Stimulated activated CD4-positive, alpha-beta T cell treated with anti-CD3 and anti-CD28 coated beads, Interleukin-2, amount 100 ng/mL, for 24 hours (primary cell): Measurements from ENCODE around the gene NCOR1.
"Not testable (repeated sequence)": the region's sequence is repeated elsewhere in the genome, so short reads cannot be mapped to it uniquely, and the experiment has no call there.

Experiments used
- DNase-seq, 2 donors: peaks; one replicate each; pipeline ENCODE4 v3.0.0-alpha.2; 2020

NCOR1 gene

GRCh38 chr17:16085066-16085699 is 130.2 kb downstream of the NCOR1 start:
- no peak for DNase-seq

GRCh38 chr17:16083223-16083622 is 132.1 kb downstream of the NCOR1 start:
- DNase-seq = no peak

- DNase-seq = no peak
Observed at GRCh38 chr17:16081507-16082087, 133.7 kb downstream of the NCOR1 start.

GRCh38 chr17:16080366-16080765 is 135.0 kb downstream of the NCOR1 start:
- no peak for DNase-seq

GRCh38 chr17:16075949-16076348 is 139.4 kb downstream of the NCOR1 start:
- no peak for DNase-seq

GRCh38 chr17:16074423-16074822 is 140.9 kb downstream of the NCOR1 start:
- no peak for DNase-seq

- no peak for DNase-seq
Observed at GRCh38 chr17:16073845-16074244, 141.5 kb downstream of the NCOR1 start.

- no peak for DNase-seq
Observed at GRCh38 chr17:16072031-16072430, 143.3 kb downstream of the NCOR1 start.

- DNase-seq = no peak
Observed at GRCh38 chr17:16068323-16068722, 147.0 kb downstream of the NCOR1 start.

GRCh38 chr17:16066125-16066524 is 149.2 kb downstream of the NCOR1 start:
- DNase-seq = no peak

GRCh38 chr17:16061631-16062030 is 153.7 kb downstream of the NCOR1 start:
- DNase-seq = no peak

- not testable (repeated sequence) for DNase-seq
Observed at GRCh38 chr17:16055139-16055538, 160.2 kb downstream of the NCOR1 start.

GRCh38 chr17:16052486-16052885 is 162.8 kb downstream of the NCOR1 start:
- DNase-seq = no peak

- DNase-seq = no peak
Observed at GRCh38 chr17:16050844-16051243, 164.5 kb downstream of the NCOR1 start.

- DNase-seq = no peak
Observed at GRCh38 chr17:16048811-16049449, 166.4 kb downstream of the NCOR1 start.

- no peak for DNase-seq
Observed at GRCh38 chr17:16046966-16047365, 168.4 kb downstream of the NCOR1 start.

GRCh38 chr17:16044487-16044886 is 170.8 kb downstream of the NCOR1 start:
- no peak for DNase-seq

GRCh38 chr17:16040710-16041251 is 174.6 kb downstream of the NCOR1 start:
- DNase-seq = no peak

- no peak for DNase-seq
Observed at GRCh38 chr17:16037636-16038035, 177.7 kb downstream of the NCOR1 start.

GRCh38 chr17:16036261-16036660 is 179.1 kb downstream of the NCOR1 start:
- DNase-seq = no peak

- DNase-seq = no peak
Observed at GRCh38 chr17:16033729-16034349, 181.5 kb downstream of the NCOR1 start.

GRCh38 chr17:16027708-16028584 is 187.4 kb downstream of the NCOR1 start:
- DNase-seq = peak; percentile 59 to 65

GRCh38 chr17:16026895-16027294 is 188.4 kb downstream of the NCOR1 start:
- DNase-seq = no peak
